GM21786 (cell line): ENCODE measurements around the gene MEOX2.

Source experiments
- ATAC-seq: cut with Tn5 transposase; IDR thresholded peaks from one replicate; pipeline ENCODE4 v1.9.1; 2021; ENCODE audit not compliant: unreplicated experiment

Gene MEOX2

GRCh38 chr7:15681631-15682030 lies 4.9 kb downstream of the MEOX2 start:
- ATAC-seq, result no peak

DNA sequence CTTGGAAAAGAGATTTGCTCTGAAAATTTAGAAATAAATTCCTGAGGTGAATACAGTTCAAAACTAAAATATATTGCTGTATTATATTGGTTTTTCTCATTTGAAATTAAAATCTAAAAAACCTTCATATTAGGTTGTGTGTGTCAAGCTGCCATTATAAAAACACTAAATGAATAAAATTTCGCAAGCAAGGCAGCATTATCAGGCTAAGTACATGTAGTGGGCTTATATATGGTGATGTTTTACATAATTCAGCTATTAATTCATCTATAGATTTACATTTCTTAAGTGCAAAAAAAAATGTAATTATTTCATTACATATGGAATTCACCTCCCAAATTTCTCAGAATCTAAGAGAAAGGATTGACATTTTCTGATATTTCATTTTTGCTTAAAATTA lies 5.3 kb downstream of the MEOX2 start:
- no peak for ATAC-seq

DNA sequence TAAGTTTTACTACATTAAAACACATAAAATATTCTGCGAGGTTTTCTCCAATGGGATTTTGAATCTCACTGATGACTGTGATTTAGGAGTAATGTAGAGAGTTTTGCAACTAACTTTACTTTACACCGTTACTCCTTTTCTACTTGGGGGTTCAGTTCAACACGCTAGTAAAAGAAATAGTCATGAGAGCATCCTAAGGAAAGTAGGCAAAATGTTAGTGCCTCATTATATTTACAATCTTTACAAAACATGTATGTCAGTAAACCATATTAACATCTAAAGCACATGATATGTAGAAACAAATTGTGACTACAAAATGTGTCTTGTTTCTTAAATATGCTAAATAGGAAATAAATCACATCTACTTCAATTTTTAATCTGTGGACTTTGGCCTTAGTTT lies 6.0 kb downstream of the MEOX2 start:
- ATAC-seq, result no peak

DNA sequence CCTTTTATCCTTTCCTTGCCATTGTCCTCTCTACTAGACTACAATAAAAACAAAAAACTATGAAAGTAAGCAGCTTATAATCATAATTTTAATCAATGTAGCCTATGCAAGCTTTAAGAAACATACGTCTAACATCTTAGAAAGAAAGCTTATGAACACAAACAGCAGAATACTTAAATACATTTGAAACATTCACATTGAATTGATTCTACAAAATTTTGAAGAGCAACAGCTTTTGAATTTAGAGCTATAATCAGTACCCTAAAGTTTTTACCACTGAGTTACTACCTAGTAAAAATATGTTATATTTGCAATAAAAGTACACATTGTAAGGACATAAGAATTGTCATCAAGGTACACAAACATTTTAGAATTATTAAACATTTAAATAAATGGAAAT lies 7.2 kb downstream of the MEOX2 start:
- ATAC-seq, result no peak

DNA sequence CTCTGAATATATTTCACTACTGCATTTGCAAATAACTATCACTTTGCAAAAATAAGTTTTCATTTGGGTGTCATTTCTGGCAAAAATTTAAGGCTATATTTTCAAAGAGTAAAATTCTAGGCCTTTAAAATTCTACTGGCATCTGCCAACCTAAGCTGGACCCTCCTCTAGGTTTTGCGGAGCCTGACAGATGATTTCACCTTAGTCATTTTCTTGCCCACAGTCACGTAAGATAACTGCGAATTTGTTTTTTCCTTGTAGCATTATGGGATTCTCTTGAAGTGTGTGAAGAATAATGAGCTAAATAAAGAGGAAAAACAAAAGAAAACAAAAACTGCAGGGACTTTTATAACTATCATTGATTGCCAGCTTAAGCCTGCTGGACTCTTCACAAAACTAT lies 7.8 kb downstream of the MEOX2 start:
- no peak for ATAC-seq

- ATAC-seq, result no peak
Observed at GRCh38 chr7:15675379-15675778, 11.1 kb downstream of the MEOX2 start.

DNA sequence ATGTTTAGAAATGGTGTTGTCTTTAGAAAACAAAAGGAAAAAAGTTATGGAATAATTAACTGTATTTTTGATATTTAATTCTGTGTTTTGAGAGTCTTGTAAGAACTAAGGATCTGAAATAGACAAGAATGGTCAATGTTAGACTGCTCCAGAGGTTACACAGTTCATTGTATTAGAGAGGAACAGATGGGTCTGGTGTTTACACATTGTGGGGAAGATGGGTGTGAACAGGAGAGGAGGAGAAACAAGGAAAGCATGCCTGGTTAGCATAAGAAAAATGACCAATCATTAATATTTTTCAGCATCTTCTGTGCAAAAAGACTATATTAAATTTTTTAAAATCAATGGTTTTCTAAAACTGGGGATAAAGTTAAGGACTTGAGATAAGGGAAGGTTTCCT lies 11.9 kb downstream of the MEOX2 start:
- no peak for ATAC-seq

DNA sequence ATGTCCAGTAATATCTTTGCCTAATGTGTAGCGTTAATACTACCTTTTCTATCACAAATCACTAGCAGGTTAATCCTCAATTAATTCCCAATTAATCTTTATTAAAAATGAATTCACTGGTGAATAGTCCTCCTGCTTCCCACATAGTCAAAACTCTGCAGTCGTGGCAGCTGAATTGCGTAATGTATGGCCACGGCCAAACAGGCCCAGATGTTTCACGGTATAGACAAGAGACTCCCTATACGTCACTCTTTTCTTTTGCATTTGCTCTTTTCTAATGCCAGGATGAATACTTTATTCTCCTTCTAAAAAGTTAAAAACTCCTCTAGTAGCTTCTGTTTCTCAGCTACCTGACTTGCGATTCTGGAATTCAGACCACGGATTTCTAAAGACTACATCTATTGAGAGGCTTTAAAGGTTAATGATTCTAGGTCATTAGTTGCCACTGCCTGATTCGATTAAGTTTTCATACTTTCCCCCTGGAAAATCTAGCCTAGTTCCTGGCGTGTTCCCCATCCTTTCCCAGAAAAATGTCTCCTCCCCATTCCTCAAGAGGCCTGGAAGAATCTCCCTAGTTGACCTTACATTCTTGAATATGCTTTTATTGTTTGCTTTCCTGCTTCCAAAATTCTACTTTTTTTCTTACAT lies 16.9 kb downstream of the MEOX2 start:
- ATAC-seq, result no peak

GRCh38 chr7:15667991-15668390 lies 18.5 kb downstream of the MEOX2 start:
- ATAC-seq, result no peak

DNA sequence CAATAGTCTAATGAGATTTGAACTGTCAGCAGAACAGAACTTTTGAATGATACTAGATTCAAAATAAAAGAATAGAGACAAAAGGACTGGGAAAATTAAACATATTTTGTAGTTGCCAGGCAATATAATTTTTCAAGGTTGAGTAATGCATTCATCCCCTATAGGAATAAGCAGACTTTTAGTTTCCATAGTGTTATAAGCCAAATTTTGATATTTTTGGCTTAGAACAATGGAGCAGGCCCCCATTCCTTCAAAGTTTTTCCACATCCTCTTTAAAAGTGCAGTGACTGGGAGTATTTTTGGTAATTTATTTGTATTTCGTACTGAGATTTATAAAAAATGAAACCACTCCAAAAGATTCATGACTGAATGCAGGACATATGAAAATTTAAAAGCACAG lies 24.0 kb downstream of the MEOX2 start:
- no peak for ATAC-seq

DNA sequence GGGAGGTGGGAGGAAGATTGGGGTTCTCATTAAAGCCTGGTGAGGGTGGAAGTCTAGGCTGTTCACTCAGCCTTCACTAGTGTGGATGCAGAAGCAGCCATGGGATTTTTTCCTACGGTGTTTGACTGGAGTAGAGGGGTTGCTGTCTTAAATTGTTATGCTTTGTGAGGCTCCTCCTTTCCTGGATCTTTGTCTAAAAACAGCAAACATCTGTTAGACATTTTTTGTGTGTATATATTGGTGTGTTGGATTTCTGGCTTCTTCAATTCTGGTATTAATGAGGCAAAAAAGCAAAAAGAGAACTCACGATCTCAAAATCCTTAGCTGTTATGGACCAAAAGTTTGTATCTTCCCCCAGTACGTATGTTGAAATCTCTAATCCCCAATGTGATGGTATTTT lies 28.2 kb downstream of the MEOX2 start:
- no peak for ATAC-seq

GRCh38 chr7:15652776-15653290 lies 33.6 kb downstream of the MEOX2 start:
- no peak for ATAC-seq

GRCh38 chr7:15651693-15652092 lies 34.8 kb downstream of the MEOX2 start:
- no peak for ATAC-seq

GRCh38 chr7:15650787-15651186 lies 35.7 kb downstream of the MEOX2 start:
- ATAC-seq, result no peak

DNA sequence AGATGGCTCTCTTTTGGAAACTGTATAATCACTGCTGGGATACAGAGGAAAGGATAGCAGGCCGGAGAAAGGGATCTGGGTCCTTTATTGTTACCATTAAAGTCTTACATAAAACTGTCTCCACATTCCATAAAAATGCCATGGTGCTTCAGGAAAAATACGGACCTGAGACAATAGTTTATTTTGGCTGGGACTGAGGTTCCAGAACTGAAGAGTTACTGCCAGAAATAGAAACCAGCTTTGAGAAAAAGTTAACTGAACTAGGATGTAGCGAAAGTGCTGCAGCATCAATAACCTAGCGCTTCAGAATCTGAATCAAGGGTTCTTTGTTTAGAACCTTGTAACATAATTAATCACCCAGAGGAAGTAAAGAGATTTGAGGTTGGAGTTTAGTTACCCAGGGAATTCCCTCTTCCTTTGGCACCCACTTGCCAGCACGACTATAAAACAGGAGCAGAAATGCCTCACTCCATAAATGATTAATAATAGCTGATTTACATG lies 38.0 kb downstream of the MEOX2 start:
- ATAC-seq, result no peak

- ATAC-seq, result no peak
Observed at GRCh38 chr7:15647309-15647708, 39.2 kb downstream of the MEOX2 start.

DNA sequence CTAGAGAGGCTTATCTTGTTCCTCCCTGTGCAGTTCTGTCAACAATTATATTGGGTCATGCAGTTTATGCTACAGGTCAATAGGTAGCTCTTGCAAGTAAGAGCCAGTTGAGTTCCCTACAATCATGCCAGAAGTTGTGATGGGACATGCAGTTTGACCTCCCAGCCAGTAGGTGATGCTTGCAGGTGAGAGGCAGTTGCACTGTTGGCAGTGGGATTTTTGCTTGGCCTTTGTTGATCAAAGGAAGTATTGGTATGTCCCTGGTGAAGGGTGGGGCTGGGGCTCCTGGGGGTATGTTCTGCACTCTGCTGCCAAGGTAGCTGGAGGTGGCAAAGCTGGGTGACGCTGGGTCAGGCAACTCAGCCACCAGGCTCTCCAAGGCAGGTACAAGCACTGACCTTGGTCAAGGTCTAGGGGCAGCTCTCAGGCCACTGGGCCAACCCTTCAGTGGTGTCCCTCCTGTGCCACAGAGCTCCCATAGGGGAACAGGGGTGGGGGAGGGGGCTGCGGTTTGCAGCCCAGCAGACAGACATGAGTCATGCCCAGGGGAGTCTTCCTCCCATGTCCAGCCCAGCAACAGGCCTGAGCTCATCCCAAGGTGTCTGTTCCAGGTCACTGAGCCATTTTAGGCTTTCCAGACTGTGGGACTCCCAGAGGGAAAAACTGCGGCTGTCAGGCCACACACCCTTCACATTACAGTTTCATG lies 43.3 kb downstream of the MEOX2 start:
- ATAC-seq, result no peak

DNA sequence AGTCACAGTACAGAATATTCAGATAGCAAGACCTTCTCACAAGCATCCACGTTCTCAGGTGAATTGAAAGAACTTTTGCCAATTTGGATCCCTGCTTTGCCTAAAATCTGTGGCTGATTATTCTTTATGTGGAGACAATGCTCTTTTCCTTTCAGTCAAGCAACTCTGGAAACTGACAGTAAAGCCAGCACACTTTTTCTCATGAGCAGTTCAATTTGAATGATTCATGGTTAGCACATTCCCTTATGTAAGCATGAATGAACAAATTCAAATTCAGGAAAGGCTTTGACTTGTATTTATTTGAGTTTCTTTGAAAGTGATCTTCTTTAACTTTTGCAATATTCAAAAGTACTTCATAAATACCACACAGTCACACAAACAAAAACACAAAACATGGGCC lies 57.6 kb downstream of the MEOX2 start:
- ATAC-seq, result no peak

DNA sequence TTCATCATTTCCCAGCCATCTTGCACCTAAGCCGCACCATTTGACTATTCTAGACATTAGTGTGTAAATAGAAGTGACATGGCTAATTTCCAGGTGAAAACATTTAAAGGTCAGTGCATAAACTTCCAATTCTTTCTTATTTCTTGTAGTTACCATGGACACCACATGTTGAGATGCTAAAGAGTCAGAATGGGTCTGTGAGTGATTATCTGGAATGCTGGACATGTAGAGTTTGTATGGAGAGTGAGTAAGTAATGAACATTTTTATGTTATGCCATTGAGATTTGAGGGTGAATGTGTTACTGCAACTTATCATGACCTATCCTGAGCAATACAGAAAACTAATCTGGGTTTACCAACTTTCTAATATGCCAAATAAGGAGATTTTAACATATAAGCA lies 60.4 kb downstream of the MEOX2 start:
- ATAC-seq, result no peak

GRCh38 chr7:15625466-15625865 lies 61.0 kb downstream of the MEOX2 start:
- ATAC-seq, result no peak

DNA sequence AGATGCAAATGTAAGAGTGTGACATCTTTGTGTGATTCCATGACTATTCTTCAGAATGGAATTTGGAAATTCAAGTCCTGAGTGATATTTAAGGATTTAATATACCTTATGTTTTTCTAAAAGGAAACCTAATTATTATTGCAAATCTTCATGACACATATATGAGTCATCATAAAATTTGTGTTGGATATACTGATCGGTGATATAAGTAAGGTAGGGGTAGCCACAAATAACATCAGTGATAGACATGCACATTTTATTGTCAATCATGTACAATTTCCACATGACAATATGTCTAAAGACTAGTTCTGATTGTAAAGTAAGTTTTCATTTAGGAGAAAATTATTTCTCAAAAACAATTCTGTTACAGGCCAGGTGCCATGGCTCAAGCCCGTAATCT lies 65.0 kb downstream of the MEOX2 start:
- ATAC-seq, result no peak

DNA sequence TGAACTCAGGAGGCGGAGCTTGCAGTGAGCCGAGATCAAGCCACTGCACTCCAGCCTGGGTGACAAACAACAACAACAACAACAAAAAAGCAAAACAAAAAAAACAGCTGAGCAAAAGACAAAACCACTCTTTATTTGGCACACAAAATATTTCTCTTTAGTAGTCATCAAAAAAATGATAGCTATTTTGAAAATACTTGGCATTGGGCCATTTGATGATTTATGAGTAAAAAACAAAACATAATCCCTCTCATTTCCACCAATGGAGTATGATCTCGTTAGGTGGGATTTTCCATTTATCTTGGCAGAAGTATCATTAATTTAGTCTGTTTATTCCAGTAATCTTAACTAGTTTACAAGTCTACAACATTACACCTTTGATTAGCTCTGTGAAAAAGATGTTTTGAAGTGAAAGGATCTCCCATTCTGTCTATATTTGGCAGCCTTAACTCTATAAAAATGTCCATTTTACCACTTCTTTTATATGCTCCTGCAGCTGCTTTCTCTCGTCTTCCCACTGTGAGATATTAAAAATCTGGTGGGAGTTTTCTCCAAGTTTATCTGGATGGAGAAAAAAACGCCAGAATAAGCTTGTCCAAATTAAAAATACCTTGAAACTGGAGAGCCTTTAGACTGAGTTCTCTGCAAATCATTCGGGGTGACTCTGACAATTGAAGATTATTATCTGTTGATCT lies 65.8 kb downstream of the MEOX2 start:
- ATAC-seq, result no peak
